Measurements from ENCODE around the gene ZNF678. TPM values are rescaled to one million over a fixed set of nuclear protein-coding genes. Genes with fewer than 3 reads are reported as not detected.

Gene ZNF678
- total and polyA plus RNA-seq, 2 experiments from 2014 or later = 2.3 to 11.5 TPM

- Histone ChIP-seq H3K4me3 (no peak overlapping the region), H3K9me2 (replicated peaks; ENCODE audit: insufficient read depth) (no peaks in the 10 kb centered on the region), H4K20me1 (ENCODE audit: insufficient read depth, poor library complexity, severe bottlenecking) (no peaks in the 10 kb centered on the region), H3K9me3 (ENCODE audit: low read depth) (peaks cover 61% of the 10 kb centered on the region), H3K27me3 (no peaks in the 10 kb centered on the region), H3K27ac (no peak overlapping the region), H3K79me2 (no peaks in the 10 kb centered on the region), H3K4me2 (no peak overlapping the region), H3K36me3 (replicated peaks; ENCODE audit: insufficient read depth, low read depth) (peaks cover 3% of the 10 kb centered on the region), H3K4me1 (ENCODE audit: insufficient read depth) (no peaks in the 10 kb centered on the region), H2AFZ (no peak overlapping the region)
- TF ChIP-seq CTCF (IDR thresholded peaks at IDR 0.05; ENCODE audit: poor library complexity) (no peak), EZH2phosphoT487 (IDR thresholded peaks at IDR 0.05; ENCODE audit: low read depth, severe bottlenecking, unreplicated experiment) (no peak), EZH2 (IDR thresholded peaks at IDR 0.05; ENCODE audit: borderline replicate concordance) (no peak)
- WGBS (ENCODE audit: low lambda C conversion rate, missing lambda C conversion rate) = 96% methylated on average over 2 of the region's 2 CpGs
- no peak for DNase-seq (ENCODE audit: low spot score)
Measured at GRCh38 chr1:227662933-227663332, 99.6 kb downstream of the ZNF678 start.

GRCh38 chr1:227666286-227666685 lies 102.9 kb downstream of the ZNF678 start:
- WGBS (ENCODE audit: low lambda C conversion rate, missing lambda C conversion rate) = 96% methylated on average over 2 of the region's 2 CpGs
- H3K79me2 ChIP-seq = no peaks in the 10 kb centered on the region

GRCh38 chr1:227673441-227673840 lies 110.1 kb downstream of the ZNF678 start:
- no peak overlapping the region for H3K4me2 ChIP-seq
- no peaks in the 10 kb centered on the region for H3K27me3 ChIP-seq
- H3K27ac ChIP-seq = no peak overlapping the region
- no peaks in the 10 kb centered on the region for H3K36me3 ChIP-seq (replicated peaks; ENCODE audit: insufficient read depth, low read depth)
- H3K9me3 ChIP-seq (ENCODE audit: low read depth) = peaks cover 3% of the 10 kb centered on the region
- H4K20me1 ChIP-seq (ENCODE audit: insufficient read depth, poor library complexity, severe bottlenecking) = no peaks in the 10 kb centered on the region
- H3K4me1 ChIP-seq (ENCODE audit: insufficient read depth) = no peaks in the 10 kb centered on the region
- WGBS (ENCODE audit: low lambda C conversion rate, missing lambda C conversion rate) = 84% methylated on average over 1 of the region's 1 CpG
- TF ChIP-seq EZH2phosphoT487 (IDR thresholded peaks at IDR 0.05; ENCODE audit: low read depth, severe bottlenecking, unreplicated experiment) = no peak
- no peak for TF ChIP-seq CTCF (IDR thresholded peaks at IDR 0.05; ENCODE audit: poor library complexity)
- no peak for TF ChIP-seq EZH2 (IDR thresholded peaks at IDR 0.05; ENCODE audit: borderline replicate concordance)
- no peaks in the 10 kb centered on the region for H3K9me2 ChIP-seq (replicated peaks; ENCODE audit: insufficient read depth)
- no peaks in the 10 kb centered on the region for H3K79me2 ChIP-seq
- no peak overlapping the region for H2AFZ ChIP-seq
- H3K4me3 ChIP-seq = no peak overlapping the region
- DNase-seq (ENCODE audit: low spot score) = no peak

More at GRCh38 chr1:227666286-227666685, 102.9 kb downstream of the ZNF678 start:
- TF ChIP-seq EZH2 (IDR thresholded peaks at IDR 0.05; ENCODE audit: borderline replicate concordance) (no peak), EZH2phosphoT487 (IDR thresholded peaks at IDR 0.05; ENCODE audit: low read depth, severe bottlenecking, unreplicated experiment) (no peak), CTCF (IDR thresholded peaks at IDR 0.05; ENCODE audit: poor library complexity) (no peak)
- Histone ChIP-seq H3K4me2 (no peak overlapping the region), H3K36me3 (replicated peaks; ENCODE audit: insufficient read depth, low read depth) (no peaks in the 10 kb centered on the region), H3K4me3 (no peak overlapping the region), H3K27ac (no peak overlapping the region), H3K27me3 (no peaks in the 10 kb centered on the region), H4K20me1 (ENCODE audit: insufficient read depth, poor library complexity, severe bottlenecking) (no peaks in the 10 kb centered on the region), H3K9me2 (replicated peaks; ENCODE audit: insufficient read depth) (no peaks in the 10 kb centered on the region), H3K4me1 (ENCODE audit: insufficient read depth) (no peaks in the 10 kb centered on the region), H3K9me3 (ENCODE audit: low read depth) (peaks cover 34% of the 10 kb centered on the region), H2AFZ (no peak overlapping the region)
- no peak for DNase-seq (ENCODE audit: low spot score)

GRCh38 chr1:227685807-227686206 lies 122.5 kb downstream of the ZNF678 start:
- H3K4me1 ChIP-seq (ENCODE audit: insufficient read depth) = no peaks in the 10 kb centered on the region
- no peaks in the 10 kb centered on the region for H4K20me1 ChIP-seq (ENCODE audit: insufficient read depth, poor library complexity, severe bottlenecking)
- TF ChIP-seq CTCF (IDR thresholded peaks at IDR 0.05; ENCODE audit: poor library complexity) (no peak), EZH2phosphoT487 (IDR thresholded peaks at IDR 0.05; ENCODE audit: low read depth, severe bottlenecking, unreplicated experiment) (no peak), EZH2 (IDR thresholded peaks at IDR 0.05; ENCODE audit: borderline replicate concordance) (no peak)
- peaks cover 6% of the 10 kb centered on the region for H3K9me3 ChIP-seq (ENCODE audit: low read depth)
- no peak overlapping the region for H3K27ac ChIP-seq
- H3K36me3 ChIP-seq (replicated peaks; ENCODE audit: insufficient read depth, low read depth) = no peaks in the 10 kb centered on the region
- WGBS (ENCODE audit: low lambda C conversion rate, missing lambda C conversion rate) = 82% methylated on average over 8 of the region's 8 CpGs
- no peaks in the 10 kb centered on the region for H3K79me2 ChIP-seq
- H3K4me2 ChIP-seq = no peak overlapping the region
- no peaks in the 10 kb centered on the region for H3K27me3 ChIP-seq
- no peak for DNase-seq (ENCODE audit: low spot score)
- H2AFZ ChIP-seq = no peak overlapping the region
- H3K4me3 ChIP-seq = no peak overlapping the region
- H3K9me2 ChIP-seq (replicated peaks; ENCODE audit: insufficient read depth) = no peaks in the 10 kb centered on the region

Measured in hepatocyte (in vitro differentiated cells).